ENCODE data around the gene MRGPRG.

DNA sequence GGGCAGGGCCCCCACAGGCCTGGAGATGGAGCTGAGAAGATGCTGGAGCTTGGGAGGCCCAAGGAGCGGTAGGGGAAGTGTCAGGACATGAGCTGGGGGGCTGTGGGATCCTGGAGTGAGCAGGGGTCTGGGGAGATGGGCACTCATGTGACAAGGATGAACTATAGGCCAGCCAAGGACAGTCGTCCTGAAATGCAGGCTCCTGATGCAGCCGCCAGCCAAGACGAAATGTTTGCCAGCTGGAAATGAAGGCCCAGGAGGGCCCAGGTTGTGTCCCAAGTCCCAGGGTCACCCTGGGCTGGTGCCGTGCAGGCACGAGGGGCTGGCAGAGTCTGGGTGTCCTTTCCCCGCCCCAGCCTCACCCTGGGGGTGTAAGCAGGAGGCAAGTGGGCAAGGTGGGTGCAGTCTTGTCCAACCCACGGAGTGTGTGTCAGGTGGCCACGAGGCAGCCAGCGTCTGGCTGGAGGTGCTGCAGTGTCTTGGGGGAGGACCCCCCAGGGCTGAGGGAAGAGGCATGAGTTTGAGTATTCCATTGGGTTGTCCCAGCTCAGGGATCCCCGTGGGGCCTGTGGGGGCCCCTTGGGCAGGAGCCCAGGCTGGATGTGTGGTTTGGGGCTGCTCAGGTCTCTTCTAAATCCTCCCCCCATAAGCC, 21.4 kb downstream of the MRGPRG start:
- TF ChIP-seq, protein P1, sequence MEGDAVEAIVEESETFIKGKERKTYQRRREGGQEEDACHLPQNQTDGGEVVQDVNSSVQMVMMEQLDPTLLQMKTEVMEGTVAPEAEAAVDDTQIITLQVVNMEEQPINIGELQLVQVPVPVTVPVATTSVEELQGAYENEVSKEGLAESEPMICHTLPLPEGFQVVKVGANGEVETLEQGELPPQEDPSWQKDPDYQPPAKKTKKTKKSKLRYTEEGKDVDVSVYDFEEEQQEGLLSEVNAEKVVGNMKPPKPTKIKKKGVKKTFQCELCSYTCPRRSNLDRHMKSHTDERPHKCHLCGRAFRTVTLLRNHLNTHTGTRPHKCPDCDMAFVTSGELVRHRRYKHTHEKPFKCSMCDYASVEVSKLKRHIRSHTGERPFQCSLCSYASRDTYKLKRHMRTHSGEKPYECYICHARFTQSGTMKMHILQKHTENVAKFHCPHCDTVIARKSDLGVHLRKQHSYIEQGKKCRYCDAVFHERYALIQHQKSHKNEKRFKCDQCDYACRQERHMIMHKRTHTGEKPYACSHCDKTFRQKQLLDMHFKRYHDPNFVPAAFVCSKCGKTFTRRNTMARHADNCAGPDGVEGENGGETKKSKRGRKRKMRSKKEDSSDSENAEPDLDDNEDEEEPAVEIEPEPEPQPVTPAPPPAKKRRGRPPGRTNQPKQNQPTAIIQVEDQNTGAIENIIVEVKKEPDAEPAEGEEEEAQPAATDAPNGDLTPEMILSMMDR (conservative IDR thresholded peaks at IDR 0.05), result no peak
- no peak for TF ChIP-seq EZH2 (IDR thresholded peaks at IDR 0.05; ENCODE audit: low read depth)

Data from PC-9 (cell line).